ENCODE measurements around the gene PDE8A.
"Not testable (repeated sequence)": the region's sequence is repeated elsewhere in the genome, so short reads cannot be mapped to it uniquely, and the experiment has no call there.

PDE8A gene

GRCh38 chr15:84991014-84991712, 9.5 kb downstream of the PDE8A start:
- DNase-seq, result no peak

- no peak for DNase-seq
Observed at GRCh38 chr15:84992157-84992944, 10.7 kb downstream of the PDE8A start.

- DNase-seq, result no peak
Observed at GRCh38 chr15:84996055-84996454, 14.4 kb downstream of the PDE8A start.

DNA sequence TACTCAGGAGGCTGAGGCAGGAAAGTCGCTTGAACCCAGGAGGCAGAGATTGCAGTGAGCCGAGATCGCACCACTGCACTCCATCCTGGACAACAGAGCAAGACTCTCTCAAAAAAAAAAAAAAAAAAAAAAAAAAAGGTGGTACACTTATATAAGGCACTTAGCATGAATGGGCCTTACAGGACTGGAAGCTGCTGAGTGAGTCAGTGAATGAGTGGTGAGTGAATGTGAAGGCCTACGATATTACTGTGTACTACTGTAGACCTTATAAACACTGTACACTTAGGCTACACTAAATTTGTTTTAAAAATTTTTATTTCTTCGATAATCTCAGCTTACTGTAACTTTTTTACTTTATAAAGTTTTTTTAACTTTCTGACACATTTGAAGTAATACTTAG, 15.1 kb downstream of the PDE8A start:
- DNase-seq, result not testable (repeated sequence)

GRCh38 chr15:84997214-84997613, 15.6 kb downstream of the PDE8A start:
- not testable (repeated sequence) for DNase-seq

DNA sequence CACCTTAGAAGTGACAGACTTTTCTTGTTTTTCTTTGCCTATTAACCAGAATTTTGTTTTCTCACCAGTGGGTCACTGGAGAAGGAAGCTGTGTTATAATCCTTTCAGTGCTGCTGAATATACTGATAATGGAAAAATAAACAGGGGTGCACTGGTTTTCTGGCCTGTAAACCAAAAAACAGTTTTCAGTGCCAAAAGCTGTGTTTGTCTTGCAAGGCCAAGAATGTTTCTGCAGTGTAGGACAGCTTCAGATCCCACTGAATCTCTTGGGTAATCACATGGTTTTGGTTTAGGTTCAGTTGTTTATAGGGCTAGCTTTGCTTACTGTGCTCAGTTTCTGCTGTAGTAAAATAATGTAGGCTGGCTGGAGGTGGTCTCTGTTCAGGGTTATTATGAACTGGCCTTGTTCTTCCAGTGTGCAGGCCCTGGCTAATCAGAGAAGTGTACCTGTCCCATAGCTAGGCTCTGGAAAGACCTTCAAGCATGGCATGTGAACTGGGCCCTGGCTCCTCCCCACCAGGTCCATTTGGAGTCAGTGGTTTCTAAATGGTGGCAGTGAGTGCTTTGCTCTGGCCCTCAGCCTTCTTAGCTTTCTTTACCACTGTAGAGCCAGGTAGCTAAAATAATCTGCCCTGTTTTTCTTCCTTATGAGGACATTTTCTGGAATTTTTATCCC, 18.7 kb downstream of the PDE8A start:
- DNase-seq, result no peak

GRCh38 chr15:85000937-85001336, 19.3 kb downstream of the PDE8A start:
- no peak for DNase-seq

GRCh38 chr15:85002517-85002916, 20.9 kb downstream of the PDE8A start:
- no peak for DNase-seq

DNA sequence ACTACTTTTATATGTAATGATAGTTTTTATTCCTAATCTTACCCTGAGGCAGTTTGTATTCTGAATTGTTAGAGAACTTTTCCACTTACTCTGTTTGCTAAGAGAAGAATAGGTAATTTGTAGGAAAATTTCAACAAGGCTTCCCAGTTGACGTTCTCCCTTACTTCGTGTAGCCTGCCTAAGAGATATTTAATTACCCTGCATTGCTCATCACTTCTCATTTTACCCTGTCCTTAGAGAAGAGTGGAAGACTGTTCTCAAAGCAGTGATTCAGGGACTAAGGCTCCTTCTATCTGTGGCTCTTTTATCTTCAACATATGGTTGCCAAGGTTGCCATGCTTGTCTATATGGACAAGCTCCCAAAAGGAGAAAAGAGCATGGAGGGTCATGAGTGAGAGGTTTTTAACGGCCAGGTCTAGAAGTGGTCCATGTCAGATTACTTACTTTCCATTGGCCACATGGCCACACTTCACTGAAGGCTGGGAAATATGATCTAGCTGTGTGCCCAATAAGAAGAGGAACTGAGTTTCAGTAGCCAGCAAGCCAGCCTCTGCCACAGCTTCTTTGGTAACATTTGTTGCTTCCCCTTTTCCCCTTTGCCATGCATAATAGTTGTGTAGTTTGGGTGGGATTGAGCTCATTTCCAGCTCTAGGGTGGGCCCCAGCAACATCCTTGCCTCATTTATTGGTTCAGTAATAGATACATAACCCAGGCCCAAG, 22.1 kb downstream of the PDE8A start:
- no peak for DNase-seq

DNA sequence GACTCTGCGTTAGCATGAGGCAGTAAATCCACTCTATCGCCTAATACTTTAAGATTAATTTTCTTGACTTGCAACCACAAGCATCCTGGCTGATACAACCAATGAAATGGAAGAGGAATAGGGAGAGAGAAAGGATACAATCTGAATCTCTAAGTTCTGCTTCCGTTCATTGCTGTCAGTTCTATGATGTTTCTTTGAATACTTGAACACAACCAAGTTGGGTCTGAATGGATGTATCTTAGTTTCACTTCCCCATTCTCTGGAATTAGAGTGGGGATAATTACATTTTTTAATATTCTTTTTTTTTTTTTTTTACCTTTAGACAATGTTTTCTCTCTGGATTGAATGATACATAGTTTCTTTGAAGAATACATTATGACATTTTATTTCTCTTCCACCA, 22.9 kb downstream of the PDE8A start:
- no peak for DNase-seq

DNA sequence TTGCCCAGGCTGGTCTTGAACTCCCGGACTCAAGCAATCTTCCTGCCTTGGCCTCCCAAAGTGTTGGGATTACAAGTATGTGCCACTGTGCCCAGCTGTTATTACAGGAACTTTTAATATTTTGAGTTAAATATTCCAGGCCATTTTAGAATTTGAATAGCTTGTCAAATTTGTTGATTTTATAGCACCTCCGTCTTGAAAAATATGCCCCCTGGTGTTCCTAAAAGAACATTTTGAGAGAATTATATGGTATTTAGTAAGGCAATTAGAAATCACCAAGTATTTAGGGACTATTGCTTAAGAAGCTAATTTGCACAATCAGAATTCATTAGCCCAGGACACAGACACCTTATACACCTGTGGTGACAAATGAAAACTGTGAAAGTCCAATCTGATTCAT, 23.7 kb downstream of the PDE8A start:
- DNase-seq, result no peak

DNA sequence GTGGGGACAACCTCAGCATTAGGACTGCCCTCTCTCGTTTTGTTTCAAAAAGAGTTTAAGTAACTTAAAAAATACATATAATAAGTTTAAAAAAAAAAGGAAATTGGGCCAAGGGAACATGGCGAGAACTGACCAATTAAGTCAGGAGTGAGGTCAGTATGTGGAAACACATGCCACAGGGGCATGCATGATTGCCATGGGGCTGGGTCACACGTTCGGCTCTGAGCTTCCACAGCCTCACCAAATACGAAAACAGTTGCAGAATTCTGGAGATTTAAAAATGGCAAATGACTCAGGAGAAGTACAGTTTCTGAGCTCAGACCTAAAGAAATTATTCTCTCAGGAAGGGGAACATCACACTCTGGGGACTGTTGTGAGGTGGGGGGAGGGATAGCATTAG, 24.1 kb downstream of the PDE8A start:
- no peak for DNase-seq

DNA sequence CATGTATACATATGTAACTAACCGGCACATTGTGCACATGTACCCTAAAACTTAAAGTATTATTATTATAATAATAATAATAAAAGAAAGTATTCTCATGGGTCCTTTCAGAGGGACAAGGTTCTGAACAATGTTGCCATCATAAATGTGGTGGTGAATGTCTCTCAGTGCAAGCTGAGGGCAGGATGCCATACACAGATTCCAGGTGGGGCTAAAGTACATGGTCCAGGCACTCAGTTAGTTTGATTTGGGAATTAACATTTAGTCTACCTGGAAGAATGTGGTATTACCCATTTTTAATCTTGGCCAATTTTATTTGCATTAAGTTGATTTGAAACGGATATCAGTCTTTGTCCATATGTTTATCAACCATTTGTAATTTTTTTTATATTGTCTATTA, 24.5 kb downstream of the PDE8A start:
- DNase-seq, result no peak

DNA sequence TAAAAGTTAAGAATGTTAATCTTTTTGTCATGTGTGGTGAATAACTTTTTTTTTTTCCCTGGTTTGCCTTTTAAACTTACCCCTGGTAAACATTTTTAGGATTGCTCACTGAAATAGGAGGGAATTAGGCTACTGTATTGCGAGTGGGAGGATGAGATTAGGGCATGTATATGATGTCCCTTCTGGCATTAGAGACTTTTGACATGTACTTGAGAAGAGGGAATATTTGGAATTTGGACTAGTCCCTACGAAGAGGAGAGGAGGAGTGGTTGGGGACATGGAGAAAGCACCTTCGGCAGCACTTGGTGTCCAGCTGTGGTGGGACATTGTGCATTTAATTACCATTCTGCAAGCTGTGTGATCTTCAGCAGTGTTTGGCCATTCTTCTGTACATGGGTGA, 25.0 kb downstream of the PDE8A start:
- no peak for DNase-seq

- no peak for DNase-seq
Observed at GRCh38 chr15:85007137-85007536, 25.5 kb downstream of the PDE8A start.

- no peak for DNase-seq
Observed at GRCh38 chr15:85007741-85008397, 26.2 kb downstream of the PDE8A start.

- no peak for DNase-seq
Observed at GRCh38 chr15:85008474-85009260, 27.0 kb downstream of the PDE8A start.

DNA sequence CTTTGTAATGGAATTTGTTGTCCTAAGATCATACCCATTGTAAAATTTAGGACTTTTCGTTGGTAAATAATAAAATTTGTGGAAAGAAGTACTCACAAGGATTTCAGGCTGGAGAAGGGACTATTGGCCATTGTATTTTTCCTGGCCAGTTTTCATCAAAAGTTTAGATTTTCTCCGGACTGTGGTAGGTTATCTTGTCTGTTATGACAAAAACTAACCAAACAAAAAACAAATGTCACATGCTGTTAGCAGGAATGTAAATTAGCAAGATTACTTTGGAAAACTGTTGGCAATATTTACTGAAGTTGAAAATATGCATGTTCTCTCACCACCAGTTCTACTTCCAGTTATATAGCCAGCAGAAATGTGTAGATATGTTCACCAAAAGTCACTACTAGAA, 27.8 kb downstream of the PDE8A start:
- DNase-seq, result no peak

GRCh38 chr15:85010071-85010385, 28.4 kb downstream of the PDE8A start:
- no peak for DNase-seq

DNA sequence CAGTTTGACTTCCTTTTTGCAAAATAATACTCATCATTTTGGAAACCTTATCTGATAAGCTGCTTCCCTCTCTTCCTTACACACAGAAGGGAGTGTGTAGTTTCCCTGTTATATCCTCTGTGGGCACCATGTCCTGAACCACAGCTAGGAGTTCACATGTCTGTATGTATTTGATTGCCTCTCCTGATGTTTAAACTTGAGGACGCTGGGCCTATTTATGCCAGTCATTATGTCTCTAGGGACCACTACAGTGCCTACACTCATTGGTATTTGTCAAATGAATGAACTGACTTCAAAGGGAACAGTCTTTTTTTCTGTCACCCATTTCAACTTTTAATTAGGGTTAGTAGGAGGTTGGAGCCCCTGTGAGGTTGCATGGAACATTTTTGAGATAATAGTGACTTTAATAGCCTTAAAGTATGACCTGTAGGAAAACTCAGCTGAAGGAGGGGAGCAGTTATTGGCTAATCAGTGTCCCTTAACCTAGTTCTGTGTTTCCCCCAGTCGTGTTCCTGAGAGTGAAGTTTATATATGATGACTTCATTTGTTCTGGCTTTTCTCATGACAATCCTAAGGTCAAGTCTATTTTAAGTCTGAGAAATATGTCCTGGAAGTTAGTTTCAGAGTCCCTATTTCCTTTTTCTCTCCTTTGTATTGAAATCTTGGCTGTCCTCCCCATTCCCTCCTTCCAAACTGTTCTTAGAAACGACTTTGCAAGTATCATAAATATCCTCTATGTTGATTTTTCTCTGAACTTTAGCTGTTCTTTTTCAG, 28.9 kb downstream of the PDE8A start:
- no peak for DNase-seq

DNA sequence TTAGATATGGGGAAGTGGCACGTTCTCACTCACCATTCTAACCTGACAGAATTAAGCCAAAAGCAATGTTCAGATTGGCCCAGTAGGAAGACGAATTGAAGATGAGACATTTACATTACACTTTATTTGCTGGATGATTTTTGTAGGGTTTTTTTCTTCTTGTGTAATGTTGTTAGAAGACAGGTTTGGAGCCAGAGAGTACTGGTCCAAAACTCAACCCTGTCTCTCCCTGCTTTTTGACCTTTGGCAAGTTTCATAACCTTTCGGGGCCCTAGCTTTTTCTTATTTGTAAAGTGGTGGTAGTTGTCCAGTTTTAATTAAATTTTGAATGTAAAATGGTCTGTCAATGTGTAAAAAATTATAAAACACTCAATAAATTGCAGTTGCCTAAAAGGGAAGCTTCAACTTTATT, 29.5 kb downstream of the PDE8A start:
- no peak for DNase-seq

Data from NCI-H146 (cell line).